Measurements from ENCODE around the gene IP6K1.

Gene IP6K1

GRCh38 chr3:49729966-49730609, 56.3 kb downstream of the IP6K1 start:
- no peak overlapping the region for H3K4me3 ChIP-seq (ENCODE audit: low read length)
- no peak for TF ChIP-seq ZNF274 (IDR thresholded peaks at IDR 0.05; ENCODE audit: low read depth, low read length)

GRCh38 chr3:49727924-49728361, 58.4 kb downstream of the IP6K1 start:
- no peak for TF ChIP-seq ZNF274 (IDR thresholded peaks at IDR 0.05; ENCODE audit: low read depth, low read length)
- no peak overlapping the region for H3K4me3 ChIP-seq (ENCODE audit: low read length)

GRCh38 chr3:49727154-49727923, 59.0 kb downstream of the IP6K1 start:
- H3K4me3 ChIP-seq (ENCODE audit: low read length): no peak overlapping the region
- no peak for TF ChIP-seq ZNF274 (IDR thresholded peaks at IDR 0.05; ENCODE audit: low read depth, low read length)

GRCh38 chr3:49725906-49726681, 60.2 kb downstream of the IP6K1 start:
- H3K4me3 ChIP-seq (ENCODE audit: low read length): no peak overlapping the region

DNA sequence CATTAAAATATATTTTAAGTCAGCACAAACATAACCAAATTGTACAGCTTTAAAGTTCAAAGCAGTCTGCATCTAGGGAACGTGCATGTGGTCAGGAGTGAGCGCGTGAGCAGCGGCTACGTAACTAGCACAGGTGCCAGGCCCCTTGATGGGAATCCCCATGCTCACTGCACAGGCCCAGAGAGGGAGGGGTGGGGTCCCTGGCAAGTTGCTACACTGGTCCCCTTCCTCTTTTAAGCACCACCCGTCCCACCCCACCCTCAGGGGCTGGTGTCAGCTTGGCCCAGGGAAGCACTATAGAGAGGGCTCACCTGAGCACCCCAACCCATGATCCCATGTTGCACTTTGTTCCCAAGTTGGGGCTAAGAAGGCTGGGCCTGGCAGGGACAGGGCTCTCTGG, 61.8 kb downstream of the IP6K1 start:
- no peak for TF ChIP-seq ZNF274 (IDR thresholded peaks at IDR 0.05; ENCODE audit: low read depth, low read length)
- peak overlapping the region; percentile 70 for H3K4me3 ChIP-seq (ENCODE audit: low read length)

More at GRCh38 chr3:49725906-49726681, 60.2 kb downstream of the IP6K1 start:
- TF ChIP-seq ZNF274 (IDR thresholded peaks at IDR 0.05; ENCODE audit: low read depth, low read length): no peak

- no peak for TF ChIP-seq ZNF274 (IDR thresholded peaks at IDR 0.05; ENCODE audit: low read depth, low read length)
- H3K4me3 ChIP-seq (ENCODE audit: low read length): peak within 1 kb of the TSS; percentile 96
Measured at GRCh38 chr3:49723628-49724551, 62.5 kb downstream of the IP6K1 start, which contains the start of gene GMPPB. GMPPB (minus strand) TSS chr3:49723951; CDS start chr3:49723726, 225 bp downstream.

DNA sequence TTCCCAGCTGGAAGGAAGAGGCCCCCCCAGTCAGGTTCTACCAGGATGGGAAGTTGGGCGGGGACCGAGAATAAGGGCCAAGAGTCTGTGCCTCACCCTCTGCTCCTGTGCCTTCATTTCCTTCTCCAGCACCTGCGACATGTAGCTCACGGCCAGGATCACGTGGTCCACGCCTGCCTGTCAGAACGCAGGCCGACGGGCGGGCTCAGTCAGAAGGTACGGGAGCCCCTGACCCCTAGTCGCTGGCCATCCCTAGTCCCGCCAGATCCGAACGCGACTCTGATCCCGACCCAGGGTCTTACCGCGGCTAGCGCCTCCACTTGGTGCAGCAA, 63.1 kb downstream of the IP6K1 start:
- no peak for TF ChIP-seq ZNF274 (IDR thresholded peaks at IDR 0.05; ENCODE audit: low read depth, low read length)
- peak overlapping the region; percentile 96 for H3K4me3 ChIP-seq (ENCODE audit: low read length)

- no peak for TF ChIP-seq ZNF274 (IDR thresholded peaks at IDR 0.05; ENCODE audit: low read depth, low read length)
- H3K4me3 ChIP-seq (ENCODE audit: low read length): peak overlapping the region; percentile 96
Measured at GRCh38 chr3:49722896-49723295, 63.4 kb downstream of the IP6K1 start.

- peak overlapping the region; percentile 96; the same call in 1 of the 2 replicates for H3K4me3 ChIP-seq (ENCODE audit: low read length)
- no peak for TF ChIP-seq ZNF274 (IDR thresholded peaks at IDR 0.05; ENCODE audit: low read depth, low read length)
Measured at GRCh38 chr3:49721896-49722781, 64.2 kb downstream of the IP6K1 start.

DNA sequence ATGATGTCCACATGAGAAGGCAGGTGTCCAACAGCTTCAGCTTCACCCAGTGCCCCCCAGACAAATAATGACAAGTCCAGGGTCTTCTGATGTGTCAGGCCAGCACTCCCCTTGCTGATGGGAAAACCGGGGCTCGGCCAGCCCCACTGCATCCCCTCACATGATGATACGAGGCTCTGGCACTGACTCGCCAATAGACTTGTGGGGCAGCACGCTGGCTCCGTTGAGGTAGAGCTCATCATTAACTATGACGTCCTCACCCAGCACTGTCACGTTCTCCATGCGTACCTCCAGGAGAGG, 64.8 kb downstream of the IP6K1 start:
- H3K4me3 ChIP-seq (ENCODE audit: low read length): no peak overlapping the region
- TF ChIP-seq ZNF274 (IDR thresholded peaks at IDR 0.05; ENCODE audit: low read depth, low read length): no peak

- no peak for TF ChIP-seq ZNF274 (IDR thresholded peaks at IDR 0.05; ENCODE audit: low read depth, low read length)
- no peak overlapping the region for H3K4me3 ChIP-seq (ENCODE audit: low read length)
Measured at GRCh38 chr3:49720855-49721595, 65.3 kb downstream of the IP6K1 start.

DNA sequence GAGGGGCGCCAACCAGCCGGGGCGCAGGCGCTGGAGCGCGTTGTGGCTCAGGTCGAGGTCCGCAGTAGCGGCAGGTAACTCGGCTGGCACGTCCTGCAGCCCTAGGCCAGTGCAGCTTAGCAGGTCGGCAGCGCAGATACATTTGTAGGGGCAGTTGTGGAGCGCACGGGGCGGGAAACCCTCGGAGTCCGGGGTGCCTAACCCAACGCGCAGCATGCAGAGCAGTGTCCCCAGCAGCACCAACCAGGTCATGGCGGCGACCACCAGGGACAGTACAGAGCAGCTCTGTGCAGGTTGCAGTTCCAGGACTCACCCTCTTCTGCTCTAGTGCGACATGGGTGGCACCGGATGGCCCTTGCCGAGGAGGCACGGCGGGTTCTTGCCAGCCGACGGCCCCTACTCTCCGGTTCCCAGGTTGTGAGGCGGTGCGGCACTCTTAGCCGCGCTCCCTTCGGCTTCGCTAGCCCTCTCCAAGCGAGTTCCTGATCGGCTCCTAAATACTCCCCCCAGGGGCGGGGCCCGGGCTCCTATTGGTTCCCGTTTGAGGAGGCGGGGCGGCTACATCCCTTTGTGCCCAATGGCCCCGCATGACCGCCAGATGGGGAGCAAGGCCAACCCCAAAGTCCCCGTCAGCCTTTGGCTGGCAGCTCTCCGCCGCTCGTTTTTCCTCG, 67.0 kb downstream of the IP6K1 start, which contains the start of gene AMIGO3:
TSS of gene AMIGO3 (minus strand) at position 471 of the 671 bp plus-strand sequence. CDS start at position 252, 219 bp downstream.
- peak within 1 kb of the TSS; percentile 36; the same call in 1 of the 2 replicates for H3K4me3 ChIP-seq (ENCODE audit: low read length)

More for the DNA sequence above, 67.0 kb downstream of the IP6K1 start, which contains the start of gene AMIGO3:
- TF ChIP-seq ZNF274 (IDR thresholded peaks at IDR 0.05; ENCODE audit: low read depth, low read length): no peak

All from GM08714 (cell line).